Measurements from ENCODE around the gene CORO1A.
"Not testable (repeated sequence)": the region's sequence is repeated elsewhere in the genome, so short reads cannot be mapped to it uniquely, and the experiment has no call there.

Gene CORO1A

DNA sequence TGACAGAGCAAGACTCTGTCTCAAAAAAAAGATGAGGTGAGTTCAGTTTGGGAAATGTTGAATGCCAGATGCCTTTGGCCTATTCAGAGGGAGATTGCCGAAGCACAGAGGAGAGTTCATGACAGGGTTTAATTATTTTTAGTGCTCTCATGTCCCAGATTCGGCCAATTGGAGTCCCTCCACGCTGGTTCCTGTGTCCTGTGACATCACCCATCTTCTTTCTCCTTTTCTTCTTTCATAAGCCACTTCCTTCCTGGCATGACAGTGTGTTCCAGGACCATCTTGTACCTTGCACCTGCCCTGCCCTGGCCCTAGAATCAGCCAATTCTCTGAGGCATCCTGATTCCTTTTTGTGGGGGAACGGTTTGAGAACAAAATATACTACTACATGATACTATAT is 28.0 kb downstream of the CORO1A start:
- DNase-seq; H3K4me2 ChIP-seq (ENCODE audit: low read depth, low read length); H4K20me1 ChIP-seq (ENCODE audit: insufficient read depth, low read length); H3K79me2 ChIP-seq (ENCODE audit: low read length); H3K36me3 ChIP-seq (replicated peaks; ENCODE audit: insufficient read depth, low read length); H3K4me1 ChIP-seq (ENCODE audit: low read length); H3F3A ChIP-seq (ENCODE audit: insufficient read depth, low read length); H3K9me3 ChIP-seq (replicated peaks; ENCODE audit: insufficient read depth, low read length); H3K9ac ChIP-seq (ENCODE audit: low read length); H2AFZ ChIP-seq (ENCODE audit: low read length); H3K4me3 ChIP-seq (ENCODE audit: low read length); H3K27ac ChIP-seq (ENCODE audit: low read length); H3K27me3 ChIP-seq (replicated peaks; ENCODE audit: insufficient read depth, low read length); H3K9me2 ChIP-seq (replicated peaks; ENCODE audit: insufficient read depth, low read length): not testable (repeated sequence)

DNA sequence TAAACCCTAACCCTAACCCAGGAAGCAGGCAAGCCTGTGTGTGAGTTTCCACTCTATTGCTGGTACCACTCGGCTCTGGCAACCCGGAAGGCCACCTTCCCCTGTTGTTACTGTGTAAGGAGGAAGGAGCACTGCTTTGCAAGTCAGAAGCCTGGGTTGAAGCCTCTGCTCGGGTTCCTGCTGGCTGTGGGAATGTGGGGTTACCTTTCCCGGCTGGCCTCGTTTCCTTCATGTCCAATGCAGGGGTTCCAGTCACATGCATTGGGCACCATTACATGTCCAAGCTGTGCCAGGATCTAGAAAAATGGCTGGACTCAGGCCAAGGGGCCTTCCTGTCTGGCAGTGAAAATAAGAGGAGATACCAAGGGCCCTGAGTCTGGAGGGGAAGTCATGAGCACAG is 33.7 kb downstream of the CORO1A start:
- not testable (repeated sequence) for H3K4me2 ChIP-seq (ENCODE audit: low read depth, low read length); H2AFZ ChIP-seq (ENCODE audit: low read length); H3K9me2 ChIP-seq (replicated peaks; ENCODE audit: insufficient read depth, low read length); H3F3A ChIP-seq (ENCODE audit: insufficient read depth, low read length); H3K79me2 ChIP-seq (ENCODE audit: low read length); H3K9ac ChIP-seq (ENCODE audit: low read length); DNase-seq; H3K27me3 ChIP-seq (replicated peaks; ENCODE audit: insufficient read depth, low read length); H3K9me3 ChIP-seq (replicated peaks; ENCODE audit: insufficient read depth, low read length); H3K4me3 ChIP-seq (ENCODE audit: low read length); H4K20me1 ChIP-seq (ENCODE audit: insufficient read depth, low read length); H3K27ac ChIP-seq (ENCODE audit: low read length); H3K36me3 ChIP-seq (replicated peaks; ENCODE audit: insufficient read depth, low read length); H3K4me1 ChIP-seq (ENCODE audit: low read length)

Data from MM.1S (cell line).